Measurements from ENCODE around the gene KIF15.

The KIF15 gene

GRCh38 chr3:44875596-44875995 is 114.0 kb downstream of the KIF15 start:
- H3K18ac ChIP-seq (ENCODE audit: low read length) = no peak overlapping the region
- no peak overlapping the region for H2BK5ac ChIP-seq (ENCODE audit: low read length)
- H2AK5ac ChIP-seq (ENCODE audit: low read length) = no peak overlapping the region
- no peak overlapping the region for H4K5ac ChIP-seq (ENCODE audit: low read length)
- no peak overlapping the region for H3K56ac ChIP-seq (ENCODE audit: low read length)
- H3K79me2 ChIP-seq (ENCODE audit: control insufficient read depth, insufficient read depth, low read length) = no peaks in the 10 kb centered on the region
- no peak overlapping the region for H3K23ac ChIP-seq (ENCODE audit: low read length)
- no peak overlapping the region for H3K27ac ChIP-seq (ENCODE audit: low read depth, low read length)
- H3K36me3 ChIP-seq (ENCODE audit: control insufficient read depth, insufficient read depth, low read length) = no peaks in the 10 kb centered on the region
- no peak overlapping the region for H3K4me3 ChIP-seq (ENCODE audit: low read length)
- H3K4ac ChIP-seq (ENCODE audit: low read depth, low read length) = no peak overlapping the region
- DNase-seq = no peak
- no peaks in the 10 kb centered on the region for H3K4me1 ChIP-seq (ENCODE audit: control insufficient read depth, low read depth, low read length)
- no peaks in the 10 kb centered on the region for H3K79me1 ChIP-seq (ENCODE audit: low read length)
- H2BK15ac ChIP-seq (replicated peaks; ENCODE audit: low read depth) = no peak overlapping the region
- H3K27me3 ChIP-seq (ENCODE audit: insufficient read depth, low read length, poor library complexity) = no peaks in the 10 kb centered on the region
- H3K4me2 ChIP-seq (ENCODE audit: low read length) = no peak overlapping the region
- WGBS (ENCODE audit: extremely low coverage, insufficient coverage, low lambda C conversion rate) = no CpG with 5 or more reads among the region's 3 CpGs
- H3K9ac ChIP-seq (ENCODE audit: low read length) = no peak overlapping the region
- no peak overlapping the region for H4K8ac ChIP-seq (ENCODE audit: low read depth, low read length)
- H2BK120ac ChIP-seq (ENCODE audit: low read depth, low read length) = no peak overlapping the region

GRCh38 chr3:44877333-44877732 is 115.7 kb downstream of the KIF15 start:
- WGBS (ENCODE audit: extremely low coverage, insufficient coverage, low lambda C conversion rate) = no CpG with 5 or more reads among the region's 3 CpGs

GRCh38 chr3:44880284-44880683 is 118.7 kb downstream of the KIF15 start:
- no peak for DNase-seq
- no peak overlapping the region for H3K56ac ChIP-seq (ENCODE audit: low read length)
- H3K9ac ChIP-seq (ENCODE audit: low read length) = no peak overlapping the region
- H3K18ac ChIP-seq (ENCODE audit: low read length) = no peak overlapping the region
- H2BK5ac ChIP-seq (ENCODE audit: low read length) = no peak overlapping the region
- H2BK120ac ChIP-seq (ENCODE audit: low read depth, low read length) = no peak overlapping the region
- H3K27ac ChIP-seq (ENCODE audit: low read depth, low read length) = no peak overlapping the region
- H4K5ac ChIP-seq (ENCODE audit: low read length) = no peak overlapping the region
- H3K23ac ChIP-seq (ENCODE audit: low read length) = no peak overlapping the region
- H3K4ac ChIP-seq (ENCODE audit: low read depth, low read length) = no peak overlapping the region
- H3K4me2 ChIP-seq (ENCODE audit: low read length) = no peak overlapping the region
- no peaks in the 10 kb centered on the region for H3K79me1 ChIP-seq (ENCODE audit: low read length)
- no peak overlapping the region for H2AK5ac ChIP-seq (ENCODE audit: low read length)
- no peak overlapping the region for H4K8ac ChIP-seq (ENCODE audit: low read depth, low read length)
- no peaks in the 10 kb centered on the region for H3K36me3 ChIP-seq (ENCODE audit: control insufficient read depth, insufficient read depth, low read length)
- no peaks in the 10 kb centered on the region for H3K79me2 ChIP-seq (ENCODE audit: control insufficient read depth, insufficient read depth, low read length)
- H3K27me3 ChIP-seq (ENCODE audit: insufficient read depth, low read length, poor library complexity) = no peaks in the 10 kb centered on the region
- H2BK15ac ChIP-seq (replicated peaks; ENCODE audit: low read depth) = no peak overlapping the region
- H3K4me1 ChIP-seq (ENCODE audit: control insufficient read depth, low read depth, low read length) = peaks cover 5% of the 10 kb centered on the region
- no peak overlapping the region for H3K4me3 ChIP-seq (ENCODE audit: low read length)
- no CpG with 5 or more reads among the region's 2 CpGs for WGBS (ENCODE audit: extremely low coverage, insufficient coverage, low lambda C conversion rate)

More at GRCh38 chr3:44877333-44877732, 115.7 kb downstream of the KIF15 start:
- Histone ChIP-seq H3K18ac (ENCODE audit: low read length) (no peak overlapping the region), H3K27me3 (ENCODE audit: insufficient read depth, low read length, poor library complexity) (no peaks in the 10 kb centered on the region), H4K5ac (ENCODE audit: low read length) (no peak overlapping the region), H2BK5ac (ENCODE audit: low read length) (no peak overlapping the region), H3K36me3 (ENCODE audit: control insufficient read depth, insufficient read depth, low read length) (no peaks in the 10 kb centered on the region), H3K27ac (ENCODE audit: low read depth, low read length) (no peak overlapping the region), H3K79me2 (ENCODE audit: control insufficient read depth, insufficient read depth, low read length) (no peaks in the 10 kb centered on the region), H4K8ac (ENCODE audit: low read depth, low read length) (no peak overlapping the region), H3K56ac (ENCODE audit: low read length) (no peak overlapping the region), H3K4me2 (ENCODE audit: low read length) (no peak overlapping the region), H3K9ac (ENCODE audit: low read length) (no peak overlapping the region), H2BK120ac (ENCODE audit: low read depth, low read length) (no peak overlapping the region), H3K4me1 (ENCODE audit: control insufficient read depth, low read depth, low read length) (no peaks in the 10 kb centered on the region), H3K4ac (ENCODE audit: low read depth, low read length) (no peak overlapping the region), H2BK15ac (replicated peaks; ENCODE audit: low read depth) (no peak overlapping the region), H3K23ac (ENCODE audit: low read length) (no peak overlapping the region), H3K79me1 (ENCODE audit: low read length) (no peaks in the 10 kb centered on the region), H2AK5ac (ENCODE audit: low read length) (no peak overlapping the region), H3K4me3 (ENCODE audit: low read length) (no peak overlapping the region)
- DNase-seq = no peak

DNA sequence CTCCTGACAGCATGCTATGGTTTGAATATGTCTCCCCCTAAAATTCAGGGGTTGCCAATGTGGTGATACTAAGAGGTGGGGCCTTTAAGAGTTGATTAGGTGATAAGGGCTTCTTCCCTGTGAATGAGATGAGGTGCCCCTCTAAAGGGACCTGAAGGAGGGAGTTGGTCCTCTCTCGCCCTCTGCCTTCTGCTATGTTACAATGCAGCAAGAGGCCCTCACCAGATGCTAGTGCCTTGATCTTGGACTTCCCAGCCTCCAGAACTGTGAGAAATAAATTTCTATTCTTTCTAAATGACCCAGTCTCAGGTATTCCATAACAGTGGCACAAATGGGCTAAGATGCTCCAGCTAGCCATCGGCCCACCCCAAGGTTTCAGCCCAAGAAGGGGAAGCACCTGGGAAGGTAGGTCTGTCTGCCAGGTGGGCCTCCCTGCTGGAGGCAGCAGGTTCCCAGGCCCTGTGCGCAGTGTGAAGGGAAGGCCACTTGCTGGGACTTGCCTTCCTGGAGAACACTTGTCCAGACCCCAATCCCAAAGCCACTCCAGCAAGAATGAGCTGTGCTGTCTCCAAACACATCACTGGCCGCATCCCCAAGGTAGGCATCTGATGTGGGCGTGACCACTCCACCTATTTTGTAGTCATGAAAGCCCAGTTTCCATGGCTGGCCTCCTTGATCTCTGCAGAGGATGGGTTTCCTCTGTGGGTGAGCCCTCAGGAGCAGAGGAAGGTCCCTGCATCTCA is 121.8 kb downstream of the KIF15 start:
- no peak overlapping the region for H2AK5ac ChIP-seq (ENCODE audit: low read length)
- H3K79me2 ChIP-seq (ENCODE audit: control insufficient read depth, insufficient read depth, low read length) = no peaks in the 10 kb centered on the region
- peak overlapping the region; percentile 10 for H3K56ac ChIP-seq (ENCODE audit: low read length)
- no peaks in the 10 kb centered on the region for H3K27me3 ChIP-seq (ENCODE audit: insufficient read depth, low read length, poor library complexity)
- no peak overlapping the region for H3K9ac ChIP-seq (ENCODE audit: low read length)
- peaks cover 5% of the 10 kb centered on the region for H3K4me1 ChIP-seq (ENCODE audit: control insufficient read depth, low read depth, low read length)
- no peak overlapping the region for H2BK15ac ChIP-seq (replicated peaks; ENCODE audit: low read depth)
- no peaks in the 10 kb centered on the region for H3K36me3 ChIP-seq (ENCODE audit: control insufficient read depth, insufficient read depth, low read length)
- no CpG with 5 or more reads among the region's 5 CpGs for WGBS (ENCODE audit: extremely low coverage, insufficient coverage, low lambda C conversion rate)
- H2BK120ac ChIP-seq (ENCODE audit: low read depth, low read length) = no peak overlapping the region
- H3K18ac ChIP-seq (ENCODE audit: low read length) = no peak overlapping the region
- no peak overlapping the region for H3K4me3 ChIP-seq (ENCODE audit: low read length)
- no peak overlapping the region for H3K4me2 ChIP-seq (ENCODE audit: low read length)
- H3K23ac ChIP-seq (ENCODE audit: low read length) = no peak overlapping the region
- H3K27ac ChIP-seq (ENCODE audit: low read depth, low read length) = peak overlapping the region; percentile 22
- no peak overlapping the region for H4K8ac ChIP-seq (ENCODE audit: low read depth, low read length)
- DNase-seq = peak; percentile 29
- no peak overlapping the region for H4K5ac ChIP-seq (ENCODE audit: low read length)
- H2BK5ac ChIP-seq (ENCODE audit: low read length) = no peak overlapping the region
- H3K4ac ChIP-seq (ENCODE audit: low read depth, low read length) = no peak overlapping the region
- H3K79me1 ChIP-seq (ENCODE audit: low read length) = no peaks in the 10 kb centered on the region

DNA sequence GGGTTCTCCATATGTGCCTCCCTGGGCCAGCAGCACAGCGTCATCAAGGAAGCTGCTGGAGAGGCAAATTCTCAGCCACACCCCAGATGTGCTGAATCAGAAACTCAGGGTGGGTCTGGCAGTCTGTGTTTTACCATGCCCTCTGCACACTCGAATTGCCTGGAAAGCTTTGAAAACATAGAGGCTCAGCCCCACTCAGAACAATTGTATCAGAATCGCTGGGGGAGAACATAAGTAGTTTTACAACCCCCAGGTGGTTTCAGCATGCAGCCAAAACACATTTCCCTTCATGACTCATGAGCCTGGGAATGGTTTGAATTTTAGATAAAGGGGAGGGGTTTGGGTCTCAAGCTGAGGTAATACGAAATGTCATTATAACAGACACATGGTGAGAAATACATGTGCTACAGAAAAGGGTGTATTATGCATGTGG is 122.4 kb downstream of the KIF15 start:
- Histone ChIP-seq H4K8ac (ENCODE audit: low read depth, low read length) (no peak overlapping the region), H2BK120ac (ENCODE audit: low read depth, low read length) (no peak overlapping the region), H2BK5ac (ENCODE audit: low read length) (no peak overlapping the region), H3K18ac (ENCODE audit: low read length) (no peak overlapping the region), H3K27me3 (ENCODE audit: insufficient read depth, low read length, poor library complexity) (no peaks in the 10 kb centered on the region), H2BK15ac (replicated peaks; ENCODE audit: low read depth) (no peak overlapping the region), H3K79me2 (ENCODE audit: control insufficient read depth, insufficient read depth, low read length) (no peaks in the 10 kb centered on the region), H3K4me1 (ENCODE audit: control insufficient read depth, low read depth, low read length) (peaks cover 5% of the 10 kb centered on the region), H3K27ac (ENCODE audit: low read depth, low read length) (peak overlapping the region; percentile 22), H3K23ac (ENCODE audit: low read length) (no peak overlapping the region), H4K5ac (ENCODE audit: low read length) (no peak overlapping the region), H3K4me3 (ENCODE audit: low read length) (no peak overlapping the region), H3K79me1 (ENCODE audit: low read length) (no peaks in the 10 kb centered on the region), H3K56ac (ENCODE audit: low read length) (peak overlapping the region; percentile 10), H3K4ac (ENCODE audit: low read depth, low read length) (no peak overlapping the region), H3K4me2 (ENCODE audit: low read length) (no peak overlapping the region), H3K36me3 (ENCODE audit: control insufficient read depth, insufficient read depth, low read length) (no peaks in the 10 kb centered on the region), H2AK5ac (ENCODE audit: low read length) (no peak overlapping the region), H3K9ac (ENCODE audit: low read length) (no peak overlapping the region)
- DNase-seq = peak; percentile 88
- WGBS (ENCODE audit: extremely low coverage, insufficient coverage, low lambda C conversion rate) = no CpG with 5 or more reads among the region's 4 CpGs

- Histone ChIP-seq H2BK15ac (replicated peaks; ENCODE audit: low read depth) (no peak overlapping the region), H2BK120ac (ENCODE audit: low read depth, low read length) (no peak overlapping the region), H3K27ac (ENCODE audit: low read depth, low read length) (no peak overlapping the region), H3K27me3 (ENCODE audit: insufficient read depth, low read length, poor library complexity) (no peaks in the 10 kb centered on the region), H3K79me2 (ENCODE audit: control insufficient read depth, insufficient read depth, low read length) (no peaks in the 10 kb centered on the region), H4K8ac (ENCODE audit: low read depth, low read length) (no peak overlapping the region), H3K56ac (ENCODE audit: low read length) (no peak overlapping the region), H3K4me2 (ENCODE audit: low read length) (no peak overlapping the region), H3K23ac (ENCODE audit: low read length) (no peak overlapping the region), H3K4me3 (ENCODE audit: low read length) (no peak overlapping the region), H4K5ac (ENCODE audit: low read length) (no peak overlapping the region), H3K18ac (ENCODE audit: low read length) (no peak overlapping the region), H3K4ac (ENCODE audit: low read depth, low read length) (no peak overlapping the region), H2AK5ac (ENCODE audit: low read length) (no peak overlapping the region), H2BK5ac (ENCODE audit: low read length) (no peak overlapping the region), H3K4me1 (ENCODE audit: control insufficient read depth, low read depth, low read length) (peaks cover 5% of the 10 kb centered on the region), H3K9ac (ENCODE audit: low read length) (no peak overlapping the region), H3K36me3 (ENCODE audit: control insufficient read depth, insufficient read depth, low read length) (no peaks in the 10 kb centered on the region), H3K79me1 (ENCODE audit: low read length) (no peaks in the 10 kb centered on the region)
- no CpG with 5 or more reads among the region's 4 CpGs for WGBS (ENCODE audit: extremely low coverage, insufficient coverage, low lambda C conversion rate)
- peak; percentile 83 for DNase-seq
These were observed 124.0 kb downstream of the KIF15 start for GRCh38 chr3:44885618-44886017.

Measured in mesendoderm (in vitro differentiated cells).